Adrenal gland (tissue), 12 donors: ENCODE data around the gene CUX1. TPM values are rescaled to one million over a fixed set of nuclear protein-coding genes. Genes with fewer than 3 reads are reported as not detected.

Experiments used
- DNase-seq, 7 donors: peaks; one replicate each; pipeline ENCODE4 v3.0.0-alpha.2; 2019 to 2020
- H3K27ac ChIP-seq, 5 donors: fragments of 200-600 bp; sonication (generic) in 4 of 5; 1 replicate in 3 of 5; 2 replicates in 2 of 5; pipeline versions ENCODE4 v1.5.1 to v1.8.0; 2016 to 2020; ENCODE audit warnings: mild to moderate bottlenecking in 1 of 5
- H3K27me3 ChIP-seq: fragments of 200-600 bp; 2 replicates; pipeline ENCODE4 v1.8.0; 2021
- H3K36me3 ChIP-seq, 2 donors: fragments of 200-600 bp; replicated peaks in 1 of 2; 1 replicate in 1 of 2; 2 replicates in 1 of 2; pipeline versions ENCODE4 v1.5.1 to v1.8.0; 2018 to 2022
- H3K4me1 ChIP-seq, 2 donors: fragments of 200-600 bp; replicated peaks in 1 of 2; 1 replicate in 1 of 2; 2 replicates in 1 of 2; pipeline versions ENCODE4 v1.5.1 to v1.8.0; 2018 to 2021
- H3K4me3 ChIP-seq, 4 donors: fragments of 200-600 bp; sonication (generic) in 3 of 4; one replicate each; pipeline ENCODE4 v1.5.1; 2016 to 2018
- H3K9me3 ChIP-seq, 3 donors: fragments of 200-600 bp; sonication (generic) in 1 of 3; replicated peaks in 1 of 3; 1 replicate in 2 of 3; 2 replicates in 1 of 3; pipeline versions ENCODE4 v1.5.1 to v1.8.0; 2016 to 2021
- CTCF ChIP-seq, 6 experiments: fragments of 450-650 bp in 4 of 6; fragments of 200-600 bp in 2 of 6; sonication (generic) in 1 of 6; IDR thresholded peaks; 1 replicate in 5 of 6; 2 replicates in 1 of 6; pipeline versions ENCODE4 v1.5.1 to v1.8.0; 2016 to 2021; ENCODE audit warnings: antibody characterized with exemption in 6 of 6, mild to moderate bottlenecking in 2 of 6, moderate library complexity in 1 of 6
- POLR2A ChIP-seq, 2 donors: fragments of 450-650 bp; IDR thresholded peaks; one replicate each; pipeline ENCODE4 v1.6.1; 2017; ENCODE audit warnings: antibody characterized with exemption in 2 of 2, mild to moderate bottlenecking in 2 of 2, moderate library complexity in 1 of 2
- WGBS, 4 donors: extraction: QIAGEN DNeasy Blood & Tissue Kit in 2 of 4; methylation state at CpG; one replicate each; pipeline versions ENCODE4 v1.1.5 to v1.1.7; 2013 to 2017; 5-methylcytosine and 5-hydroxymethylcytosine counted together
- intact Hi-C, 2 donors: fragments of 100-400 bp; cut with DNase I; formaldehyde crosslinking; loops; one replicate each; pipeline versions ENCODE4 v1.14.1 to v1.15.0; 2022 to 2023
- polyA plus RNA-seq, 3 donors: library from polyadenylated mRNA; stranded (reverse); fragments of 200-250 nt in 2 of 3; fragments of 350-450 nt in 1 of 3; fragmentation: Illumina TruSeq in 1 of 3; extraction: RNeasy Lipid Tissue Mini Kit (QIAGEN cat#74804) in 1 of 3; gene quantifications; one replicate each; pipeline ENCODE4 v1.2.3, GENCODE V29; 2013 to 2014
- total RNA-seq, 9 donors: library from RNA; depleted of rRNA in 4 of 9; stranded (reverse); fragments of >200 nt in 4 of 9; fragments of 120-200 nt in 1 of 9; fragmentation: NEBNext Ultra II Directional in 1 of 9; extraction: Animal tissue kit (Norgen Biotek cat#: 25700) in 1 of 9; gene quantifications; one replicate each; pipeline versions ENCODE4 v1.1.0 to v1.2.4, GENCODE V29; 2013 to 2023
- donor health status: healthy with polysubstance abuse.
- donor health status: Bipolar disorder and iron deficiency.
- donor health status: DM: yes; HTN: yes; CAD: no.
- donor health status: DM: no; HTN: no; CAD: no.
- donor health status: DM: no; HTN: no; CAD: no.
- donor health status: DM: yes; HTN: yes; CAD: no.

CUX1 gene
- total and polyA plus RNA-seq, 12 donors, result 17.2 to 72.6 (median 58.3) TPM

GRCh38 chr7:102150266-102150665, 332.8 kb downstream of the CUX1 start:
- H3K27me3 ChIP-seq, result no peaks in the 10 kb centered on the region
- H3K36me3 ChIP-seq, result no peaks in the 10 kb centered on the region
- no peak overlapping the region for H3K4me3 ChIP-seq
- no peaks in the 10 kb centered on the region for H3K9me3 ChIP-seq
- H3K4me1 ChIP-seq, result peaks cover 0 to 12% of the 10 kb centered on the region in 2 donors
- DNase-seq, result no peak
- intact Hi-C loops, result no loop called here
- H3K27ac ChIP-seq, result no peak overlapping the region
- TF ChIP-seq CTCF (IDR thresholded peaks at IDR 0.05) (no peak), POLR2A (IDR thresholded peaks at IDR 0.05) (no peak)
- 96 to 98% (median 96%) methylated on average over 18 of the region's 18 CpGs for WGBS, 4 donors

- no peak for TF ChIP-seq CTCF (IDR thresholded peaks at IDR 0.05)
- Histone ChIP-seq H3K27me3 (no peaks in the 10 kb centered on the region), H3K36me3 (no peaks in the 10 kb centered on the region), H3K4me1 (peaks cover 8 to 13% of the 10 kb centered on the region in 2 donors), H3K9me3 (no peaks in the 10 kb centered on the region), H3K27ac (no peak overlapping the region), H3K4me3 (no peak overlapping the region)
- DNase-seq, result peak in 1 of 7 donors; percentile 55
- intact Hi-C loops, result no loop called here
- 84 to 91% (median 85%) methylated on average over 17 to 21 of the region's 21 CpGs for WGBS, 4 donors
Observed at GRCh38 chr7:102152672-102153598, 335.5 kb downstream of the CUX1 start.

- Histone ChIP-seq H3K36me3 (no peaks in the 10 kb centered on the region), H3K27me3 (no peaks in the 10 kb centered on the region), H3K27ac (no peak overlapping the region), H3K4me1 (peaks cover 8 to 13% of the 10 kb centered on the region in 2 donors), H3K9me3 (no peaks in the 10 kb centered on the region), H3K4me3 (no peak overlapping the region)
- intact Hi-C loops, result no loop called here
- 89 to 96% (median 91%) methylated on average over 5 to 7 of the region's 7 CpGs for WGBS, 4 donors
- DNase-seq, result no peak
- TF ChIP-seq CTCF (IDR thresholded peaks at IDR 0.05), result no peak
- TF ChIP-seq POLR2A (IDR thresholded peaks at IDR 0.05), result no peak
Observed at GRCh38 chr7:102153599-102153946, 336.1 kb downstream of the CUX1 start.

- no peak for DNase-seq
- WGBS, 4 donors, result 93 to 100% (median 97%) methylated on average over 3 of the region's 3 CpGs
- peaks cover 8 to 13% of the 10 kb centered on the region in 2 donors for H3K4me1 ChIP-seq
- no peaks in the 10 kb centered on the region for H3K36me3 ChIP-seq
- H3K27ac ChIP-seq, result no peak overlapping the region
- H3K27me3 ChIP-seq, result no peaks in the 10 kb centered on the region
- H3K9me3 ChIP-seq, result no peaks in the 10 kb centered on the region
- intact Hi-C loops, result no loop called here
- no peak for TF ChIP-seq CTCF (IDR thresholded peaks at IDR 0.05)
- TF ChIP-seq POLR2A (IDR thresholded peaks at IDR 0.05), result no peak
- no peak overlapping the region for H3K4me3 ChIP-seq
Observed at GRCh38 chr7:102154425-102154824, 337.0 kb downstream of the CUX1 start.
